ENCODE results near the gene MED29.

DNA sequence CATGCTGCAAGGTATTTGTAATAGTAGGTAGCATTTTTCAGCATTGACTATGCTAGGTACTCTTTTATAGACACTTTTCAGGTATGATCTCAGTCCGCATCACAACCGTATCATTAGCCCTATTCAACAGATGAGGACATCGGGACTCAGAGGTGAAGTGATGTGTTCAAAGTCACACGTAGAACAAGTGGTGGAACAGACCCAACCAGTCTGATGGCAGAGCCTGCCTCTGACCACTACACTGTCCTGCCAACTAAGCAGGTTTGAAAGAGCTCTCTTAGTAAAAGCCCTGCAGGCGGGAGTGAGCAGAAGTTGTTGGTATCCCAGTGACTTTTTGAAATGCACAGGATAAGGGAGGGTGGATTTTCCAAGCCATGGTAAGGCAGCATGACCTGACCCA, 20.4 kb upstream of the MED29 start:
- TF ChIP-seq, protein P1, sequence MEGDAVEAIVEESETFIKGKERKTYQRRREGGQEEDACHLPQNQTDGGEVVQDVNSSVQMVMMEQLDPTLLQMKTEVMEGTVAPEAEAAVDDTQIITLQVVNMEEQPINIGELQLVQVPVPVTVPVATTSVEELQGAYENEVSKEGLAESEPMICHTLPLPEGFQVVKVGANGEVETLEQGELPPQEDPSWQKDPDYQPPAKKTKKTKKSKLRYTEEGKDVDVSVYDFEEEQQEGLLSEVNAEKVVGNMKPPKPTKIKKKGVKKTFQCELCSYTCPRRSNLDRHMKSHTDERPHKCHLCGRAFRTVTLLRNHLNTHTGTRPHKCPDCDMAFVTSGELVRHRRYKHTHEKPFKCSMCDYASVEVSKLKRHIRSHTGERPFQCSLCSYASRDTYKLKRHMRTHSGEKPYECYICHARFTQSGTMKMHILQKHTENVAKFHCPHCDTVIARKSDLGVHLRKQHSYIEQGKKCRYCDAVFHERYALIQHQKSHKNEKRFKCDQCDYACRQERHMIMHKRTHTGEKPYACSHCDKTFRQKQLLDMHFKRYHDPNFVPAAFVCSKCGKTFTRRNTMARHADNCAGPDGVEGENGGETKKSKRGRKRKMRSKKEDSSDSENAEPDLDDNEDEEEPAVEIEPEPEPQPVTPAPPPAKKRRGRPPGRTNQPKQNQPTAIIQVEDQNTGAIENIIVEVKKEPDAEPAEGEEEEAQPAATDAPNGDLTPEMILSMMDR (IDR thresholded peaks at IDR 0.05), result no peak
- TF ChIP-seq EZH2phosphoT487 (IDR thresholded peaks at IDR 0.05) (no peak), EZH2 (IDR thresholded peaks at IDR 0.05) (no peak)
